AG04450 (cell line): ENCODE data around the gene MT2A. TPM values are rescaled to one million over a fixed set of nuclear protein-coding genes. Genes with fewer than 3 reads are reported as not detected.

Experiments
- CTCF ChIA-PET: fragments of 300-600, 350-600 bp; formaldehyde crosslinking; extraction: SDS; loops from one replicate; lab custom pipeline; 2022; ENCODE audit warnings: antibody characterized with exemption, inconsistent platforms; lab: Charles Lee
- POLR2A ChIA-PET: fragments of 350-600 bp; formaldehyde crosslinking; extraction: SDS; loops from one replicate; lab custom pipeline; 2021; ENCODE audit warnings: antibody characterized with exemption, inconsistent platforms; lab: Yijun Ruan, JAX
- DNase-seq: peaks from one replicate; pipeline ENCODE4 v3.0.0-alpha.2; 2011; ENCODE audit warnings: low read depth, low spot score
- H3K27ac ChIP-seq: one replicate; pipeline ENCODE4 v1.5.1; 2012; ENCODE audit warnings: low read depth, low read length, control low read depth
- H3K27me3 ChIP-seq: one replicate; pipeline ENCODE4 v1.6.0; 2012; ENCODE audit warnings: low read length; ENCODE audit not compliant: control insufficient read depth, insufficient read depth
- H3K4me3 ChIP-seq: 2 replicates; pipeline ENCODE4 v1.5.1; 2011; ENCODE audit warnings: mild to moderate bottlenecking, low read depth, low read length, control low read depth
- H3K9me3 ChIP-seq: 2 replicates; pipeline ENCODE4 v1.5.1; 2012; ENCODE audit warnings: low read length; ENCODE audit not compliant: control insufficient read depth, insufficient read depth
- polyA minus RNA-seq: library from RNA; depleted of rRNA, polyadenylated mRNA; stranded (reverse); fragments of >200 nt; gene quantifications from 2 replicates; pipeline ENCODE4 v1.2.3, GENCODE V29; 2011; rRNA and poly(A)+ RNA removed
- polyA plus RNA-seq: library from polyadenylated mRNA; depleted of rRNA; stranded (reverse); fragments of >200 nt; gene quantifications from 2 replicates; pipeline ENCODE4 v1.2.3, GENCODE V29; 2011; rRNA removed
- TF ChIP-seq, protein P1 (sequence below): IDR thresholded peaks from 2 replicates; pipeline ENCODE4 v1.5.1; 2011; ENCODE audit warnings: low read depth, low read length, control low read depth, inconsistent platforms

MT2A gene
- polyA plus RNA-seq (82.6 and 146 TPM in 2 replicates), polyA minus RNA-seq (63.5 and 64.1 TPM in 2 replicates)

DNA sequence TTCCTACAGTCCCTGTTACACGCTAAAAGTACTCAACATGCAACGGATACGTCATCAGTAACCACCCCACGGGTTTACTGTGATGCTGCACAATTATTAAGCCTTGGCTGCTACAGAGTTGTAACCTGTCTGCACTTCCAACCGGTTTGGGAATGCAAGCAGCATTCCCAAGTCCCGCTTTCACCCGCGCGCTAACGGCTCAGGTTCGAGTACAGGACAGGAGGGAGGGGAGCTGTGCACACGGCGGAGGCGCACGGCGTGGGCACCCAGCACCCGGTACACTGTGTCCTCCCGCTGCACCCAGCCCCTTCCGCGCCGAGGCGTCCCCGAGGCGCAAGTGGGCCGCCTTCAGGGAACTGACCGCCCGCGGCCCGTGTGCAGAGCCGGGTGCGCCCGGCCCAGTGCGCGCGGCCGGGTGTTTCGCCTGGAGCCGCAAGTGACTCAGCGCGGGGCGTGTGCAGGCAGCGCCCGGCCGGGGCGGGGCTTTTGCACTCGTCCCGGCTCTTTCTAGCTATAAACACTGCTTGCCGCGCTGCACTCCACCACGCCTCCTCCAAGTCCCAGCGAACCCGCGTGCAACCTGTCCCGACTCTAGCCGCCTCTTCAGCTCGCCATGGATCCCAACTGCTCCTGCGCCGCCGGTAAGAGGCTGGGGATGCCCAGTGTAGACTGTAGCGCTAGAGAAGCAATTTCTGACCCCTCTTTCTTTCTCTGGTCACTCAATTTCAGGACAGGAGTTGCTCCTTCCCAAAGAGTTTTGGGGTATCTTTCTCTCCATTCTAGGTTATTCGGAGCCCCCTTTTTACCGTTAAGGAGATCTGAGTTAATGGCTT is at the start of gene MT2A:
Gene MT2A, plus strand, starts transcription at position 542 of the 833 bp plus-strand sequence. Its CDS starts 72 bp downstream, at position 614.
- ChIA-PET CTCF (interaction anchor here (1.1 to 1.6 kb wide), 2 partner anchors 17 to 94 kb away, joined by 4 to 6 read pairs; partner anchors contain the start of gene MT1E), POLR2A (interaction anchor here (0.7 to 8.7 kb wide), 6 partner anchors 9 to 101 kb away, joined by 3 to 201 read pairs (median 4); partner anchors contain the start of genes MT1E and MT1X)
- Histone ChIP-seq H3K27me3 (no peaks in the 10 kb centered on the region), H3K9me3 (no peaks in the 10 kb centered on the region; the same call in 1 of the 2 replicates), H3K4me3 (peak within 1 kb of the TSS; percentile 89), H3K27ac (peak within 1 kb of the TSS; percentile 99)
- TF ChIP-seq, protein P1, sequence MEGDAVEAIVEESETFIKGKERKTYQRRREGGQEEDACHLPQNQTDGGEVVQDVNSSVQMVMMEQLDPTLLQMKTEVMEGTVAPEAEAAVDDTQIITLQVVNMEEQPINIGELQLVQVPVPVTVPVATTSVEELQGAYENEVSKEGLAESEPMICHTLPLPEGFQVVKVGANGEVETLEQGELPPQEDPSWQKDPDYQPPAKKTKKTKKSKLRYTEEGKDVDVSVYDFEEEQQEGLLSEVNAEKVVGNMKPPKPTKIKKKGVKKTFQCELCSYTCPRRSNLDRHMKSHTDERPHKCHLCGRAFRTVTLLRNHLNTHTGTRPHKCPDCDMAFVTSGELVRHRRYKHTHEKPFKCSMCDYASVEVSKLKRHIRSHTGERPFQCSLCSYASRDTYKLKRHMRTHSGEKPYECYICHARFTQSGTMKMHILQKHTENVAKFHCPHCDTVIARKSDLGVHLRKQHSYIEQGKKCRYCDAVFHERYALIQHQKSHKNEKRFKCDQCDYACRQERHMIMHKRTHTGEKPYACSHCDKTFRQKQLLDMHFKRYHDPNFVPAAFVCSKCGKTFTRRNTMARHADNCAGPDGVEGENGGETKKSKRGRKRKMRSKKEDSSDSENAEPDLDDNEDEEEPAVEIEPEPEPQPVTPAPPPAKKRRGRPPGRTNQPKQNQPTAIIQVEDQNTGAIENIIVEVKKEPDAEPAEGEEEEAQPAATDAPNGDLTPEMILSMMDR: no peak
- peak; percentile 86 for DNase-seq

- H3K9me3 ChIP-seq: no peaks in the 10 kb centered on the region
- TF ChIP-seq, protein P1: no peak
- no peak overlapping the region for H3K27ac ChIP-seq
- CTCF ChIA-PET: no interaction called here
- H3K27me3 ChIP-seq: peaks cover 18% of the 10 kb centered on the region
- no peak overlapping the region for H3K4me3 ChIP-seq
- DNase-seq: no peak
- POLR2A ChIA-PET: no interaction called here
Measured at GRCh38 chr16:56559109-56559508, 49.3 kb upstream of the MT2A start.

DNA sequence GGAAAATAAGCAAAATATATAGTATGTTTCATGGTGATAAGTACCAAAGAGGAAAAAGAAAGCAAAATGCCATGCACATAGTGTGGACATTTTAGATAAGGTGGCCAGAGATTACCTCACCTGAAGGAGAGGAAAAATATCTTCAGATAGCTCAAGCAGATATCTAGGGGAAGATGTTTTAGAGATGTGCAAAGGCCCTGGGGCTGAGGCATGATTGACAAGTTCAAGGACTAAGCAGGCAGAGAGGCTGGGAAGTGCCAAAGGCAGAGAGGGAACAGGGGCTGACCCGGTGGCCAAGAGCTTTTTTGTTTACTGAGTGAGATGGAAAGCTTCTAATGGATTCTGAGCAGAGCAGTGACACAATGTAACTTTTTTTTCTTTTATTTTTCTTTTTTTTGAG is 47.9 kb upstream of the MT2A start:
- TF ChIP-seq, protein P1: no peak
- H3K9me3 ChIP-seq: no peaks in the 10 kb centered on the region
- DNase-seq: no peak
- CTCF ChIA-PET: no interaction called here
- no peak overlapping the region for H3K4me3 ChIP-seq
- no peak overlapping the region for H3K27ac ChIP-seq
- POLR2A ChIA-PET: no interaction called here
- H3K27me3 ChIP-seq: peaks cover 11% of the 10 kb centered on the region

DNA sequence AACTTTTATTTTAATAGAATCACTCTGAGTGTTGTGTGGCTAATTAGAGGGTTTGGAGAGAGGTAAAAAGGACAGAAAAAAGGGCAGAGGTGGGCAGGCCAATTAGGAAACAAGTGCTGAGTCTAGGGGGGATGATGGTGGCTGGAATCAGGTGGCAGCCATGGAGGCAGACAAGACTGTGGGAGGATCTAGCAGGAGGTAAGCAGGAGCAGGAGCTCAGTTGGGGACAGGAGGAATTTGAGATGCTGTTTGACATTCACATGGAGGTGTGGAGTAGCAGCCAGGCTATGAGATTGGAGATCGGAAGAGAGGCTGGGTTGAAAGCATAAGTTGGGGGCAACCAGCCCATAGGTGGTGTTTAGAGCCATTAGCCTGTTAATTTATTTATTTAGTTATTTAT is 47.3 kb upstream of the MT2A start:
- H3K4me3 ChIP-seq: no peak overlapping the region
- no peaks in the 10 kb centered on the region for H3K9me3 ChIP-seq
- POLR2A ChIA-PET: no interaction called here
- no peak for DNase-seq
- TF ChIP-seq, protein P1: no peak
- CTCF ChIA-PET: interaction anchor here (1.1 kb wide), 1 partner anchor 47 kb away, joined by 5 read pairs; no protein-coding TSS in a partner anchor
- no peak overlapping the region for H3K27ac ChIP-seq
- H3K27me3 ChIP-seq: peaks cover 18% of the 10 kb centered on the region
